Measurements from ENCODE around the gene RAI1.

Gene RAI1

GRCh38 chr17:17665255-17665654 is 16.0 kb upstream of the RAI1 start:
- Histone ChIP-seq H3K36me3 (ENCODE audit: control insufficient read depth in 1 of 2, insufficient read depth in 2 of 2, low read length in 2 of 2) (no peaks in the 10 kb centered on the region), H3K27me3 (ENCODE audit: control insufficient read depth in 1 of 2, insufficient read depth in 2 of 2, low read length in 2 of 2) (no peaks in the 10 kb centered on the region), H3K4me1 (ENCODE audit: control insufficient read depth in 1 of 2, insufficient read depth in 2 of 2, low read length in 2 of 2) (peaks cover 8 to 10% of the 10 kb centered on the region in 2 donors), H3K9me3 (ENCODE audit: control insufficient read depth in 1 of 2, low read length in 2 of 2) (no peaks in the 10 kb centered on the region), H3K27ac (ENCODE audit: low read depth, low read length) (no peak overlapping the region), H3K9ac (ENCODE audit: low read depth in 1 of 2, low read length in 2 of 2) (no peak overlapping the region), H3K4me3 (ENCODE audit: low read depth in 1 of 2, low read length in 2 of 2) (no peak overlapping the region)

- no peak overlapping the region for H3K27ac ChIP-seq (ENCODE audit: low read depth, low read length)
- no peaks in the 10 kb centered on the region for H3K36me3 ChIP-seq (ENCODE audit: control insufficient read depth in 1 of 2, insufficient read depth in 2 of 2, low read length in 2 of 2)
- H3K27me3 ChIP-seq (ENCODE audit: control insufficient read depth in 1 of 2, insufficient read depth in 2 of 2, low read length in 2 of 2): no peaks in the 10 kb centered on the region
- no peak overlapping the region for H3K9ac ChIP-seq (ENCODE audit: low read depth in 1 of 2, low read length in 2 of 2)
- H3K9me3 ChIP-seq (ENCODE audit: control insufficient read depth in 1 of 2, low read length in 2 of 2): no peaks in the 10 kb centered on the region
- no peak overlapping the region for H3K4me3 ChIP-seq (ENCODE audit: low read depth in 1 of 2, low read length in 2 of 2)
- peaks cover 17 to 19% of the 10 kb centered on the region in 2 donors for H3K4me1 ChIP-seq (ENCODE audit: control insufficient read depth in 1 of 2, insufficient read depth in 2 of 2, low read length in 2 of 2)
Observed at GRCh38 chr17:17666111-17666714, 15.0 kb upstream of the RAI1 start.

- H3K4me1 ChIP-seq (ENCODE audit: control insufficient read depth in 1 of 2, insufficient read depth in 2 of 2, low read length in 2 of 2): peaks cover 18 to 20% of the 10 kb centered on the region in 2 donors
- H3K27ac ChIP-seq (ENCODE audit: low read depth, low read length): no peak overlapping the region
- H3K27me3 ChIP-seq (ENCODE audit: control insufficient read depth in 1 of 2, insufficient read depth in 2 of 2, low read length in 2 of 2): no peaks in the 10 kb centered on the region
- H3K9ac ChIP-seq (ENCODE audit: low read depth in 1 of 2, low read length in 2 of 2): no peak overlapping the region
- no peaks in the 10 kb centered on the region for H3K36me3 ChIP-seq (ENCODE audit: control insufficient read depth in 1 of 2, insufficient read depth in 2 of 2, low read length in 2 of 2)
- no peaks in the 10 kb centered on the region for H3K9me3 ChIP-seq (ENCODE audit: control insufficient read depth in 1 of 2, low read length in 2 of 2)
- H3K4me3 ChIP-seq (ENCODE audit: low read depth in 1 of 2, low read length in 2 of 2): no peak overlapping the region
Observed at GRCh38 chr17:17667231-17667630, 14.0 kb upstream of the RAI1 start.

GRCh38 chr17:17667947-17668346 is 13.3 kb upstream of the RAI1 start:
- Histone ChIP-seq H3K4me1 (ENCODE audit: control insufficient read depth in 1 of 2, insufficient read depth in 2 of 2, low read length in 2 of 2) (peaks cover 17 to 18% of the 10 kb centered on the region in 2 donors), H3K27me3 (ENCODE audit: control insufficient read depth in 1 of 2, insufficient read depth in 2 of 2, low read length in 2 of 2) (no peaks in the 10 kb centered on the region), H3K36me3 (ENCODE audit: control insufficient read depth in 1 of 2, insufficient read depth in 2 of 2, low read length in 2 of 2) (no peaks in the 10 kb centered on the region), H3K4me3 (ENCODE audit: low read depth in 1 of 2, low read length in 2 of 2) (no peak overlapping the region), H3K9me3 (ENCODE audit: control insufficient read depth in 1 of 2, low read length in 2 of 2) (no peaks in the 10 kb centered on the region), H3K9ac (ENCODE audit: low read depth in 1 of 2, low read length in 2 of 2) (no peak overlapping the region), H3K27ac (ENCODE audit: low read depth, low read length) (no peak overlapping the region)

- H3K9ac ChIP-seq (ENCODE audit: low read depth in 1 of 2, low read length in 2 of 2): no peak overlapping the region
- no peak overlapping the region for H3K4me3 ChIP-seq (ENCODE audit: low read depth in 1 of 2, low read length in 2 of 2)
- no peak overlapping the region for H3K27ac ChIP-seq (ENCODE audit: low read depth, low read length)
- no peaks in the 10 kb centered on the region for H3K9me3 ChIP-seq (ENCODE audit: control insufficient read depth in 1 of 2, low read length in 2 of 2)
- peaks cover 12 to 16% of the 10 kb centered on the region in 2 donors for H3K4me1 ChIP-seq (ENCODE audit: control insufficient read depth in 1 of 2, insufficient read depth in 2 of 2, low read length in 2 of 2)
- H3K27me3 ChIP-seq (ENCODE audit: control insufficient read depth in 1 of 2, insufficient read depth in 2 of 2, low read length in 2 of 2): no peaks in the 10 kb centered on the region
- no peaks in the 10 kb centered on the region for H3K36me3 ChIP-seq (ENCODE audit: control insufficient read depth in 1 of 2, insufficient read depth in 2 of 2, low read length in 2 of 2)
Observed at GRCh38 chr17:17668358-17668757, 12.9 kb upstream of the RAI1 start.

- Histone ChIP-seq H3K9ac (ENCODE audit: low read depth in 1 of 2, low read length in 2 of 2) (no peak overlapping the region), H3K4me1 (ENCODE audit: control insufficient read depth in 1 of 2, insufficient read depth in 2 of 2, low read length in 2 of 2) (peaks cover 10 to 11% of the 10 kb centered on the region in 2 donors), H3K27me3 (ENCODE audit: control insufficient read depth in 1 of 2, insufficient read depth in 2 of 2, low read length in 2 of 2) (no peaks in the 10 kb centered on the region), H3K36me3 (ENCODE audit: control insufficient read depth in 1 of 2, insufficient read depth in 2 of 2, low read length in 2 of 2) (no peaks in the 10 kb centered on the region), H3K9me3 (ENCODE audit: control insufficient read depth in 1 of 2, low read length in 2 of 2) (no peaks in the 10 kb centered on the region), H3K27ac (ENCODE audit: low read depth, low read length) (no peak overlapping the region), H3K4me3 (ENCODE audit: low read depth in 1 of 2, low read length in 2 of 2) (no peak overlapping the region)
Observed at GRCh38 chr17:17668775-17669579, 12.3 kb upstream of the RAI1 start.

GRCh38 chr17:17669580-17670235 is 11.6 kb upstream of the RAI1 start:
- Histone ChIP-seq H3K4me1 (ENCODE audit: control insufficient read depth in 1 of 2, insufficient read depth in 2 of 2, low read length in 2 of 2) (peaks cover 10% of the 10 kb centered on the region in 2 donors), H3K4me3 (ENCODE audit: low read depth in 1 of 2, low read length in 2 of 2) (no peak overlapping the region), H3K27me3 (ENCODE audit: control insufficient read depth in 1 of 2, insufficient read depth in 2 of 2, low read length in 2 of 2) (no peaks in the 10 kb centered on the region), H3K36me3 (ENCODE audit: control insufficient read depth in 1 of 2, insufficient read depth in 2 of 2, low read length in 2 of 2) (no peaks in the 10 kb centered on the region), H3K27ac (ENCODE audit: low read depth, low read length) (no peak overlapping the region), H3K9ac (ENCODE audit: low read depth in 1 of 2, low read length in 2 of 2) (no peak overlapping the region), H3K9me3 (ENCODE audit: control insufficient read depth in 1 of 2, low read length in 2 of 2) (no peaks in the 10 kb centered on the region)

- H3K9ac ChIP-seq (ENCODE audit: low read depth in 1 of 2, low read length in 2 of 2): no peak overlapping the region
- H3K9me3 ChIP-seq (ENCODE audit: control insufficient read depth in 1 of 2, low read length in 2 of 2): no peaks in the 10 kb centered on the region
- H3K27ac ChIP-seq (ENCODE audit: low read depth, low read length): no peak overlapping the region
- peaks cover 12 to 13% of the 10 kb centered on the region in 2 donors for H3K4me1 ChIP-seq (ENCODE audit: control insufficient read depth in 1 of 2, insufficient read depth in 2 of 2, low read length in 2 of 2)
- H3K36me3 ChIP-seq (ENCODE audit: control insufficient read depth in 1 of 2, insufficient read depth in 2 of 2, low read length in 2 of 2): no peaks in the 10 kb centered on the region
- H3K4me3 ChIP-seq (ENCODE audit: low read depth in 1 of 2, low read length in 2 of 2): no peak overlapping the region
- no peaks in the 10 kb centered on the region for H3K27me3 ChIP-seq (ENCODE audit: control insufficient read depth in 1 of 2, insufficient read depth in 2 of 2, low read length in 2 of 2)
Observed at GRCh38 chr17:17670701-17671305, 10.5 kb upstream of the RAI1 start.

GRCh38 chr17:17671369-17672129 is 9.7 kb upstream of the RAI1 start:
- no peak overlapping the region for H3K27ac ChIP-seq (ENCODE audit: low read depth, low read length)
- H3K36me3 ChIP-seq (ENCODE audit: control insufficient read depth in 1 of 2, insufficient read depth in 2 of 2, low read length in 2 of 2): no peaks in the 10 kb centered on the region
- peaks cover 18 to 19% of the 10 kb centered on the region in 2 donors for H3K4me1 ChIP-seq (ENCODE audit: control insufficient read depth in 1 of 2, insufficient read depth in 2 of 2, low read length in 2 of 2)
- H3K9me3 ChIP-seq (ENCODE audit: control insufficient read depth in 1 of 2, low read length in 2 of 2): no peaks in the 10 kb centered on the region
- no peaks in the 10 kb centered on the region for H3K27me3 ChIP-seq (ENCODE audit: control insufficient read depth in 1 of 2, insufficient read depth in 2 of 2, low read length in 2 of 2)
- H3K9ac ChIP-seq (ENCODE audit: low read depth in 1 of 2, low read length in 2 of 2): no peak overlapping the region
- H3K4me3 ChIP-seq (ENCODE audit: low read depth in 1 of 2, low read length in 2 of 2): no peak overlapping the region

All from duodenal mucosa (tissue), 2 donors.